Measurements from ENCODE around the gene ALK.

Gene ALK

GRCh38 chr2:29165362-29166241 lies 755.8 kb downstream of the ALK start:
- H3K4me3 ChIP-seq (ENCODE audit: low read depth in 1 of 2, low read length in 1 of 2), result no peak overlapping the region
- no peak overlapping the region for H3K27ac ChIP-seq
- H3K9me3 ChIP-seq, result no peaks in the 10 kb centered on the region
- H3K4me1 ChIP-seq (ENCODE audit: control insufficient read depth in 1 of 2, insufficient read depth in 1 of 2, low read depth in 1 of 2, low read length in 1 of 2), result no peaks in the 10 kb centered on the region
- no peak for TF ChIP-seq CTCF (IDR thresholded peaks at IDR 0.05)
- H3K27me3 ChIP-seq, result no peaks in the 10 kb centered on the region
- H3K36me3 ChIP-seq, result no peaks in the 10 kb centered on the region

GRCh38 chr2:29164091-29164846 lies 757.1 kb downstream of the ALK start:
- Histone ChIP-seq H3K4me3 (ENCODE audit: low read depth in 1 of 2, low read length in 1 of 2) (no peak overlapping the region), H3K27ac (no peak overlapping the region), H3K36me3 (no peaks in the 10 kb centered on the region), H3K9me3 (no peaks in the 10 kb centered on the region), H3K4me1 (ENCODE audit: control insufficient read depth in 1 of 2, insufficient read depth in 1 of 2, low read depth in 1 of 2, low read length in 1 of 2) (no peaks in the 10 kb centered on the region), H3K27me3 (no peaks in the 10 kb centered on the region)
- TF ChIP-seq CTCF (IDR thresholded peaks at IDR 0.05), result no peak

- Histone ChIP-seq H3K9me3 (no peaks in the 10 kb centered on the region), H3K4me3 (ENCODE audit: low read depth in 1 of 2, low read length in 1 of 2) (no peak overlapping the region), H3K4me1 (ENCODE audit: control insufficient read depth in 1 of 2, insufficient read depth in 1 of 2, low read depth in 1 of 2, low read length in 1 of 2) (no peaks in the 10 kb centered on the region), H3K27me3 (no peaks in the 10 kb centered on the region), H3K36me3 (no peaks in the 10 kb centered on the region), H3K27ac (no peak overlapping the region)
- no peak for TF ChIP-seq CTCF (IDR thresholded peaks at IDR 0.05)
Measured at GRCh38 chr2:29162204-29162928, 759.0 kb downstream of the ALK start.

GRCh38 chr2:29160184-29160583 lies 761.2 kb downstream of the ALK start:
- Histone ChIP-seq H3K4me1 (ENCODE audit: control insufficient read depth in 1 of 2, insufficient read depth in 1 of 2, low read depth in 1 of 2, low read length in 1 of 2) (no peaks in the 10 kb centered on the region), H3K36me3 (no peaks in the 10 kb centered on the region), H3K4me3 (ENCODE audit: low read depth in 1 of 2, low read length in 1 of 2) (no peak overlapping the region), H3K27ac (no peak overlapping the region), H3K27me3 (no peaks in the 10 kb centered on the region), H3K9me3 (no peaks in the 10 kb centered on the region)
- TF ChIP-seq CTCF (IDR thresholded peaks at IDR 0.05), result no peak

GRCh38 chr2:29159125-29159524 lies 762.3 kb downstream of the ALK start:
- Histone ChIP-seq H3K36me3 (no peaks in the 10 kb centered on the region), H3K27ac (no peak overlapping the region), H3K9me3 (no peaks in the 10 kb centered on the region), H3K4me3 (ENCODE audit: low read depth in 1 of 2, low read length in 1 of 2) (no peak overlapping the region), H3K27me3 (no peaks in the 10 kb centered on the region), H3K4me1 (ENCODE audit: control insufficient read depth in 1 of 2, insufficient read depth in 1 of 2, low read depth in 1 of 2, low read length in 1 of 2) (no peaks in the 10 kb centered on the region)
- no peak for TF ChIP-seq CTCF (IDR thresholded peaks at IDR 0.05)
